ENCODE measurements around the gene CREG1.

DNA sequence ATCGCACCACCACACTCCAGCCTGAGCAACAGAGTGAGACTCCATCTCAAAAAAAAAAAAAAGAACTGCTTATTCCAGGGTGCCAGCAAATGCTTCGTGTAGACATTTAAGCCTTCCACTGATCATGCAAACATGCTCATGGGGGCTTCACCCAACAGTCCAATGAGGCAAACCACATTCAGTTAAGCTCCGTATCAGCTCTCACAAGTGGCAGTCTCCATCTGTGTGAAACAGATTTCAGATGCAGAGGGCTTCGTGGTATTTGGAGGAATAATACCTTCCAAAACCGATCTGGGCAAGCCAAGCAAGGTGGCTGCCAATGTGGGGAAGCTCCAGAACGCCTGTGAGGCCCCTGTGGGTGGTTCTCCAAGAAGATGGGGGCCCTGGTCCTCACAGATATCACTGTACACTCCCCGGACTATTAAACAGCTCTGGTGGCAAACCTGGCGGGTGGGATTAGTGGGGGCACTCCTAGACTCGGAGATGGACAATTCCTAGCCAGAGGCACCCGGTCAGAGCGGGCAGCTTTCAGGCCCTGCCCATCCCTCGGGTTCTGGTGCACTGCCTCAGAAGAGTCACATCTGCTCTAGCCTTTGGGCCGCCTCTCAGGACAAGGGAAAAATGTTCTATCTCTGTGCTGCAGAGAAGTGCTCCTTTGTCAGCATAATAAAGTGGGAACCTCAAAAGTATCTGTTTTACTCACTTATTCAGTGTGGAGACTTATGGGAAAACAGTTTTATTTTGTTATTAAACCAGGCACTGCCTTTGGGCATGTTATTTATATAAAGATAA, 10.2 kb downstream of the CREG1 start:
- TF ChIP-seq EP300 (IDR thresholded peaks at IDR 0.05; ENCODE audit: borderline replicate concordance) (no peak), TAF1 (IDR thresholded peaks at IDR 0.05; ENCODE audit: low read depth) (no peak), CEBPB (IDR thresholded peaks at IDR 0.05) (no peak)
- TF ChIP-seq, protein P1, sequence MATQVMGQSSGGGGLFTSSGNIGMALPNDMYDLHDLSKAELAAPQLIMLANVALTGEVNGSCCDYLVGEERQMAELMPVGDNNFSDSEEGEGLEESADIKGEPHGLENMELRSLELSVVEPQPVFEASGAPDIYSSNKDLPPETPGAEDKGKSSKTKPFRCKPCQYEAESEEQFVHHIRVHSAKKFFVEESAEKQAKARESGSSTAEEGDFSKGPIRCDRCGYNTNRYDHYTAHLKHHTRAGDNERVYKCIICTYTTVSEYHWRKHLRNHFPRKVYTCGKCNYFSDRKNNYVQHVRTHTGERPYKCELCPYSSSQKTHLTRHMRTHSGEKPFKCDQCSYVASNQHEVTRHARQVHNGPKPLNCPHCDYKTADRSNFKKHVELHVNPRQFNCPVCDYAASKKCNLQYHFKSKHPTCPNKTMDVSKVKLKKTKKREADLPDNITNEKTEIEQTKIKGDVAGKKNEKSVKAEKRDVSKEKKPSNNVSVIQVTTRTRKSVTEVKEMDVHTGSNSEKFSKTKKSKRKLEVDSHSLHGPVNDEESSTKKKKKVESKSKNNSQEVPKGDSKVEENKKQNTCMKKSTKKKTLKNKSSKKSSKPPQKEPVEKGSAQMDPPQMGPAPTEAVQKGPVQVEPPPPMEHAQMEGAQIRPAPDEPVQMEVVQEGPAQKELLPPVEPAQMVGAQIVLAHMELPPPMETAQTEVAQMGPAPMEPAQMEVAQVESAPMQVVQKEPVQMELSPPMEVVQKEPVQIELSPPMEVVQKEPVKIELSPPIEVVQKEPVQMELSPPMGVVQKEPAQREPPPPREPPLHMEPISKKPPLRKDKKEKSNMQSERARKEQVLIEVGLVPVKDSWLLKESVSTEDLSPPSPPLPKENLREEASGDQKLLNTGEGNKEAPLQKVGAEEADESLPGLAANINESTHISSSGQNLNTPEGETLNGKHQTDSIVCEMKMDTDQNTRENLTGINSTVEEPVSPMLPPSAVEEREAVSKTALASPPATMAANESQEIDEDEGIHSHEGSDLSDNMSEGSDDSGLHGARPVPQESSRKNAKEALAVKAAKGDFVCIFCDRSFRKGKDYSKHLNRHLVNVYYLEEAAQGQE (IDR thresholded peaks at IDR 0.05; ENCODE audit: low read depth) = no peak
